Measurements from ENCODE around the gene SPRR5.

The SPRR5 gene

GRCh38 chr1:152919071-152919470 is 27.9 kb upstream of the SPRR5 start:
- DNase-seq (ENCODE audit: low read depth) = no peak

GRCh38 chr1:152924191-152924590 is 22.8 kb upstream of the SPRR5 start:
- TF ChIP-seq CTCF (IDR thresholded peaks at IDR 0.05; ENCODE audit: low read depth, low read length, missing control alignments) = no peak
- in situ Hi-C loops (cut with HindIII; ENCODE audit: low sequenced_read_pairs) = no loop called here
- DNase-seq (ENCODE audit: low read depth) = no peak
- no peak overlapping the region for H3K4me3 ChIP-seq (ENCODE audit: low read depth, low read length)

More at GRCh38 chr1:152919071-152919470, 27.9 kb upstream of the SPRR5 start:
- H3K4me3 ChIP-seq (ENCODE audit: low read depth, low read length) = no peak overlapping the region
- in situ Hi-C loops (cut with HindIII; ENCODE audit: low sequenced_read_pairs) = no loop called here
- no peak for TF ChIP-seq CTCF (IDR thresholded peaks at IDR 0.05; ENCODE audit: low read depth, low read length, missing control alignments)

- peak; percentile 5 for DNase-seq (ENCODE audit: low read depth)
- H3K4me3 ChIP-seq (ENCODE audit: low read depth, low read length) = no peak overlapping the region
- peak; percentile 65 for TF ChIP-seq CTCF (IDR thresholded peaks at IDR 0.05; ENCODE audit: low read depth, low read length, missing control alignments)
- in situ Hi-C loops (cut with HindIII; ENCODE audit: low sequenced_read_pairs) = no loop called here
Measured at GRCh38 chr1:152926091-152926490, 20.9 kb upstream of the SPRR5 start.

GRCh38 chr1:152928671-152929070 is 18.3 kb upstream of the SPRR5 start:
- in situ Hi-C loops (cut with HindIII; ENCODE audit: low sequenced_read_pairs) = no loop called here
- no peak overlapping the region for H3K4me3 ChIP-seq (ENCODE audit: low read depth, low read length)
- DNase-seq (ENCODE audit: low read depth) = no peak
- no peak for TF ChIP-seq CTCF (IDR thresholded peaks at IDR 0.05; ENCODE audit: low read depth, low read length, missing control alignments)

- no peak overlapping the region for H3K4me3 ChIP-seq (ENCODE audit: low read depth, low read length)
- DNase-seq (ENCODE audit: low read depth) = no peak
- TF ChIP-seq CTCF (IDR thresholded peaks at IDR 0.05; ENCODE audit: low read depth, low read length, missing control alignments) = no peak
- in situ Hi-C loops (cut with HindIII; ENCODE audit: low sequenced_read_pairs) = no loop called here
Measured at GRCh38 chr1:152932170-152932811, 14.7 kb upstream of the SPRR5 start.

- in situ Hi-C loops (cut with HindIII; ENCODE audit: low sequenced_read_pairs) = no loop called here
- no peak for TF ChIP-seq CTCF (IDR thresholded peaks at IDR 0.05; ENCODE audit: low read depth, low read length, missing control alignments)
- no peak overlapping the region for H3K4me3 ChIP-seq (ENCODE audit: low read depth, low read length)
- DNase-seq (ENCODE audit: low read depth) = no peak
Measured at GRCh38 chr1:152933196-152933595, 13.8 kb upstream of the SPRR5 start.

Data from astrocyte of the cerebellum (primary cell).